T47D (cell line): ENCODE data around the gene CHST8.
A peak's percentile ranks its signal among the peaks of the same experiment; 100 is the strongest.

Experiments used
- DNase-seq, 2 experiments: peaks; one replicate each; pipeline versions ENCODE4 v3.0.0 to v3.0.0-alpha.2; 2011 to 2012; ENCODE audit warnings: low read depth in 1 of 2, low spot score in 1 of 2
- JUND ChIP-seq: IDR thresholded peaks from 2 replicates; pipeline ENCODE4 v1.6.1; 2012; ENCODE audit warnings: low read depth
- in situ Hi-C: cut with HindIII; loops from 2 replicates; pipeline ENCODE4 v1.10.0; 2016; ENCODE audit warnings: low sequenced_read_pairs, low pct_unique_long_range_greater_than_20kb

Gene CHST8

DNA sequence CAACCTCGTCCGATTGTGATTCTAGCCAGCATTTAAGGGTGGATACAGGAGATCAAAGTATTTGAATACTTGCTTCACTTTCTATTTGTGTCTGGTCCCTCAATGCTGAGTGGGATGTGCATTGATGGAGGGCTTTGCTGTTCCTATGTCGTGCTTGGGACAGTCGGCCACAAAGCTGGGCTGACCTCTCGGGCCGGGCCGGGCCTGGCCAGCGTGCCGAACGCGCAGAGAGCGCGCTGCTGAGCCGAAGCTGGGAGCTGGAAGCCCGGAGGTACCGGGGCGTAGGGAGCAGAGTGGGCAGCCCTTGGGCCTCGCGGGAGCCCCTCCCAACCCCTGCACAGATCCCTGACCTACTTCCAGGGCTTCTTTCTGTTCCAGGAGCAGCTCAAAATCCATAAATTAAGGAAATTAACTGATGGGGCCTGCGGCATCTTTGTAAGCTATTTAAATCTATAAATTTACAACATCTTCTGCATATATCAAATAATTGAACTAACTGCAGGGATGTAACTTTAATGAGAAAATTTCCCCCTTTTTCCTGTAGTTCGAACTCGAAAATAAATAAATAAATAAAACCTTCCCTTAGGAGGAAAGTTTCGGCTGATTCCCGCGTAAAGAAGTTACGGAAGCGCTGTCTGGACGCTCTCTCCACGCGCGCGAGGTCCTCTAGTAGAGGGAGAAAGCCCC lies 173.1 kb downstream of the CHST8 start:
- in situ Hi-C loops, result no loop called here
- no peak for TF ChIP-seq JUND
- DNase-seq, result peak in 1 of 2 experiments; percentile 33

DNA sequence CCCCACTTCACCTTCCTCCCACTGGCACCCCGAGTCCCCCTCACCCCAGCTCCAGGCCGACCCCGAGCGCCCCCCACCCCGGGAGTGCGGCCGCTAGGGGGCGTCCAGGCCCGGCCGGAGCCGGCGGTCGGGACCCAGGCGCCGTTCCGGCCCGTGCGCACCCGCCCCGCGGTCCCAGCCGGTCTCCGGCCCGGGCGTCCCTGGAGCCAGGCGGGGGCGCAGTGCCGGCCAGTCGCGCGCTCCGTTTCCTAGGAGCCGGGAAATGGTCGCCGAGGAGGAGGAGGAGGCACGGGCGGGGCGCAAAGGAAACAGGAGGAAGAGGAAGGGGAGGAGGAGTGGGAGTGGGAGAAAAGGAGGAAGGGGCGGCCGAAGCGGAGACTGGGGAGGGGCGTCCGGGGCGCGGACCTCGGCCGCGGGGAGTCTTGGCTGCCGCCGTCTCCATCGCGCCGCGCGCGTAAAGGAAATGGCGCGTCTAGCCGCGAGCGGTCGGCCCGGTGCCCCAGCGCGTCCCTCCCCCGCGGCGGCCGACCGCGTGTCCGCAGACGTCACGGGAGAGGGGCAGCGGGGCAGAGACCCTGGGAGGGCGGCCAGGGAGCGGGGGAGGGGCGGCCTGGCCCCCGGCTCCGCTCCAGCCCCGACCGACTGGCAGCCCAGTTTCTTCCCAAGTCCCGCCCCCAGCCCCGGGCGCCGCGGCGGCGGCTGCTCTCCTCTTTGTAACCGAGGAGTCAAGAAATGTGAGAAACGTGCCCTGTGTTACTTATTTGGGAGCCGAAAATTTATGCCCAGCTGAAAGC lies 173.8 kb downstream of the CHST8 start:
- TF ChIP-seq JUND, result no peak
- in situ Hi-C loops, result no loop called here

GRCh38 chr19:33796164-33796875 lies 174.6 kb downstream of the CHST8 start, which contains the start of gene KCTD15:
Gene KCTD15, plus strand, starts transcription at chr19:33796870. Its CDS starts 3,585 bp downstream, at chr19:33800455.
- TF ChIP-seq JUND, result no peak
- peak in 1 of 2 experiments; percentile 66 for DNase-seq
- in situ Hi-C loops, result no loop called here

More for the DNA sequence above, 173.8 kb downstream of the CHST8 start:
- peak; percentile 71 to 92 for DNase-seq

- in situ Hi-C loops, result no loop called here
- peak in 1 of 2 experiments; percentile 71 for DNase-seq
- TF ChIP-seq JUND, result no peak
Measured at GRCh38 chr19:33797802-33798671, 176.3 kb downstream of the CHST8 start.

- no peak for TF ChIP-seq JUND
- in situ Hi-C loops, result no loop called here
- peak in 1 of 2 experiments; percentile 35 for DNase-seq
Measured at GRCh38 chr19:33798681-33799111, 176.9 kb downstream of the CHST8 start.

- in situ Hi-C loops, result no loop called here
- DNase-seq, result no peak
- no peak for TF ChIP-seq JUND
Measured at GRCh38 chr19:33799476-33799875, 177.7 kb downstream of the CHST8 start.

- no peak for DNase-seq
- no peak for TF ChIP-seq JUND
- in situ Hi-C loops, result no loop called here
Measured at GRCh38 chr19:33800012-33800680, 178.4 kb downstream of the CHST8 start.

- no peak for DNase-seq
- no peak for TF ChIP-seq JUND
- in situ Hi-C loops, result no loop called here
Measured at GRCh38 chr19:33801411-33801810, 179.7 kb downstream of the CHST8 start.

GRCh38 chr19:33802001-33802400 lies 180.2 kb downstream of the CHST8 start:
- in situ Hi-C loops, result no loop called here
- TF ChIP-seq JUND, result no peak
- DNase-seq, result no peak

GRCh38 chr19:33802801-33803200 lies 181.0 kb downstream of the CHST8 start:
- no peak for TF ChIP-seq JUND
- no peak for DNase-seq
- in situ Hi-C loops, result no loop called here

- no peak for DNase-seq
- TF ChIP-seq JUND, result no peak
- in situ Hi-C loops, result no loop called here
Measured at GRCh38 chr19:33803383-33803782, 181.6 kb downstream of the CHST8 start.
